Glomerular visceral epithelial cell (primary cell): ENCODE results near the gene DNMBP.
"Not testable (repeated sequence)": the region's sequence is repeated elsewhere in the genome, so short reads cannot be mapped to it uniquely, and the experiment has no call there.

Experiments used
- DNase-seq: peaks from one replicate; pipeline ENCODE4 v3.0.0-alpha.2; 2016; ENCODE audit errors: extremely low spot score

Gene DNMBP

DNA sequence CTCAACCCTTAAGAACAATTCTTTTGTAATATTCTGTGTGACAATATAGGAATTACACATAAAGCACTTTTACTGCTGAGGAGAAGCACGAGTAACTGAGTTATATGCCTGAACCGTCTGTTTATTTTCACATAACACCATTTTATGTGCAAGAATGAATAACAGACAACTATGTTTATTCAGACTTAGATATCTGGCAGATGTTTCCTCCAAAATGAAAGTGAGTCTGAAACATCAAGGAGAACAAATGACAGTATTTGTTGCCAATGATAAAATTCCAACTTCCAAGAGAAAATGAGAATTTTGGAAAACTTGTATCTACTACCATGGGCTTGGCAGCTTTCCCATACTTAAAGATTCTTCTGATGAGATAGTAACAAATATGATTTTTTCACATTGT is 51.4 kb downstream of the DNMBP start:
- DNase-seq = no peak

- not testable (repeated sequence) for DNase-seq
These were observed 56.2 kb downstream of the DNMBP start for GRCh38 chr10:99953510-99953909.

- no peak for DNase-seq
These were observed 56.9 kb downstream of the DNMBP start for GRCh38 chr10:99952799-99953198.

DNA sequence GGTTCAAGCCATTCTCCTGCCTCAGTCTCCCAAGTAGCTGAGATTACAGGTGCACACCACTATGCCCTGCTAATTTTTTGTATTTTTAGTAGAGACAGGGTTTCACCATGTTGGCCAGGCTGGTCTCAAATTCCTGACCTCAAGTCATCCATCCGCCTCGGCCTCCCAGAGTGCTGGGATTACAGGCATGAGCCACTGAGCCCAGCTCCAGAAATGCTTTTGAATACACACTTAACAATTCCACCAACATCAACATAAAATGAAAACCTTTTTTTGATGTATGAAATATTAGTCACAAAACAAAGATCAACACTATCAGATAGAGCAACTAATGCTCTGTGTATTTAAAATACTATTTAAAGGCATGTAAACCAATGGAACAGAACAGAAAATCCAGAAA is 63.7 kb downstream of the DNMBP start:
- DNase-seq = peak; percentile 48

- peak; percentile 51 for DNase-seq
These were observed 64.5 kb downstream of the DNMBP start for GRCh38 chr10:99945263-99945662.

GRCh38 chr10:99944860-99945259 is 64.9 kb downstream of the DNMBP start:
- no peak for DNase-seq

- no peak for DNase-seq
These were observed 65.8 kb downstream of the DNMBP start for GRCh38 chr10:99943908-99944307.

- peak; percentile 36 for DNase-seq
These were observed 67.6 kb downstream of the DNMBP start for GRCh38 chr10:99941942-99942820.

- DNase-seq = no peak
These were observed 71.2 kb downstream of the DNMBP start for GRCh38 chr10:99938563-99938962.

- DNase-seq = no peak
These were observed 72.1 kb downstream of the DNMBP start for GRCh38 chr10:99937630-99938029.

- not testable (repeated sequence) for DNase-seq
These were observed 77.4 kb downstream of the DNMBP start for GRCh38 chr10:99932203-99932957.

- peak; percentile 65 for DNase-seq
These were observed 78.8 kb downstream of the DNMBP start for GRCh38 chr10:99930731-99931550.

DNA sequence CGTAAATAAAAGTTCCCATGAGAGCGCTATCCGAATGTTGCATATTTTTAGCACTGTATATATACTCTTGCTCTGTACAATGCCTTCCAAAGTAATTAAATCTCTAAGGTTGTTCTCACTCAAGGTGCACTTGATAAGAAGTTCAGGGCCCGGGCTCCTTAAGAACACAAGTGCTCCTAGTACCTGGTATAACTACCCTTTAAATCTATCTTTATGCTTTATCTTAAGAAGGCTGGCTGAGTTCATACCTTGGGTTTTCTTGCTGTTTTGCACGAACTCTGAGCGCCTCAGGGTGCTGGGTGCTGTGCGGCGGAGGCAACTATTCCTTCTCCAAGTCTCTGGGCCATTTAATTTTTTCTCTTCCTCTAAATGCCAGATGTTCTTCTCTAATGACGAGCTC is 80.4 kb downstream of the DNMBP start:
- DNase-seq = no peak

- no peak for DNase-seq
These were observed 81.9 kb downstream of the DNMBP start for GRCh38 chr10:99927721-99928280.

DNA sequence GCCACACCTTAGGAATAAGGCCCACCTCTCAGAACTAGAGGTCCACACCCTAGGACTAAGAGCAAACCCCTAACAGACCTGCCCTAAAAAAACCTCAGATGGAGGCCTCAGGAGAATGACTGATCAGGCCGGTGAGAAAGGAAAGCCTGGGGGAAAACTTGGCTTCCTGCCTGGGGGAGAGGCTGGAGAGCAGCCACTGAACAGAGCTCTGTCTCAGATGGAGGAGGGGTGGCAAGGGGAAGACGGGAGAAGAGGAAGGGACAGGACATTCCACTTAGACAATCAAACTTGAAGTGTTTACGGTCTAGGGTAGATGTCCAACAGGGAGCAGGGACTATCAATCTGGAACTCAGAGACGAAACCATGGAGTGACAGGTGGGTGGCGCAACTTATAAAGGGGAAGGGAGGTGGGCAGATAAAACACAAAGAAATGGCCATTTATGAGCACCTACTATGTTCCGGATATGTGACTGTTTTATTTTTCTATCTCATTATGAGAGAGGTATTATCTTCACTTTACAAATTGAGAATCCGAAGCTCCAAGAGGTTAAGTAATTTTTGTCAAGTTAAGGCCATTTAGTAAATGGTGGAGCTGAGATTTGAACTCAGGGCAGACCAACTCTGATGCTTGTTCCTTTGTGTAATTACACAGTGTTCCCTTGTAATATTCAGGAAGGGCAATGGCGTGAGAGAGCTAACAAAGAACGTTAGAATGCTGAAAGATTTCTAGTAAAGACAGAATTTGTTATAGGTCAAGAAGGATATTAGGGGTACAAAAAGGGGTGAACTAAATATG is 82.6 kb downstream of the DNMBP start:
- DNase-seq = peak; percentile 70

DNA sequence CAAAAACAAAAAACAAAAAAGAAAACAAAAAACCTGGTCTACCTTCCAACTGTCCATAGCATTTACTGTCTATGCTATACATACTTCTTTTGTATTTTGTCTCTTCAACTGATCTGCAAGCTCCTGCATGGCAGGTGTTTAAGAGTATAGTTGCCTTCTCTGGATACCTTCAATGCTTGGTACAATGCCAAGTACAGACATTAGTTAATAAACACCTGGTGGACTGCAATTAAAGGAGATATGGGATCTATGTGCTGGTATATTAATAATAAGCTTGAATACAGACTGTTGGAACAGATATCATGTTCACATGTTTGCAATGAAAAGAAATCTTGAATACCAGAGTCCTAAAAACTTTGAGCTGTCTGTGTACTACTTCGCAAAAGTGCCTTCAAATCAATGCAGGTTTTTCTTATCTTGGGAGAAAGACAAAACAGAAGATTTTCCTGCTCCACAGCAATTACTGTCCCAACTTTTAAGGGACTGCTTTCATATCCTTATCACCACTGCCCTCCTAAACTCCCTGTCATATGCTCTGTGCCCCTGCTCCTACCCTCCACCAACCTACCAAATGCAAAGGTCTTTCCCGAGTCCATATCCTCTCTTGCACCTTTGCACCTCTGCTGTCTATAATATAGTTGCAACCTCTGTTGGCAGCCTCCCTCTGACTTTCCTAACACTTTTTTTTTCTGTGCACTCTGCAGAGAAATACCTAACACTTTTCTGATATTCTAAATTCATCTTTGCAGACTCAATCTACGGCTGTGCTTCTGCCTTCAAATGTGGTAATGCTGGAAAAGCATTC is 85.1 kb downstream of the DNMBP start:
- no peak for DNase-seq

GRCh38 chr10:99921948-99922347 is 87.8 kb downstream of the DNMBP start:
- no peak for DNase-seq

DNA sequence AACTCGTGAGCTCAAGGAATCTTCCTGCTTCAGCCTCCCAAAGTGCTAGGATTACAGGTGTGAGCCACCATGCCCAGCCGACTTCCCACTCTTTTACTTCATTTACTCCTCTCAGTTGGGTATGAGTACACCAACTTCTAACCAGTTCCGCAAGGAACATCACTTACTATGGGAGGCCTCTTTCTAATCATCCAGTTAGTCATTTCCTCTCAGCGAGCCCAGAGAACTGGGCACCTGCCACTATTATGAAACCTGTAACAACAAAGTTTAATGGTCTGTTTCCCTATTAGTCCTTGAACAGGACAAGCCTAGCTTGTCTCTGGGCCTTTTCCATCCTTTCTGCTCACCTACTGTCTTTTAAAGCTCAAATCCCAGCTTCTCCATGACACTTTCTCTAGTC is 88.8 kb downstream of the DNMBP start:
- DNase-seq = peak; percentile 29

- no peak for DNase-seq
These were observed 89.3 kb downstream of the DNMBP start for GRCh38 chr10:99920486-99920885.
